ENCODE results near the gene AMOTL2. TPM values are rescaled to one million over a fixed set of nuclear protein-coding genes. Genes with fewer than 3 reads are reported as not detected.
A peak's percentile ranks its signal among the peaks of the same experiment; 100 is the strongest.

Gene AMOTL2
- total RNA-seq, 1 experiment from 2014 or later: 76.9 TPM

DNA sequence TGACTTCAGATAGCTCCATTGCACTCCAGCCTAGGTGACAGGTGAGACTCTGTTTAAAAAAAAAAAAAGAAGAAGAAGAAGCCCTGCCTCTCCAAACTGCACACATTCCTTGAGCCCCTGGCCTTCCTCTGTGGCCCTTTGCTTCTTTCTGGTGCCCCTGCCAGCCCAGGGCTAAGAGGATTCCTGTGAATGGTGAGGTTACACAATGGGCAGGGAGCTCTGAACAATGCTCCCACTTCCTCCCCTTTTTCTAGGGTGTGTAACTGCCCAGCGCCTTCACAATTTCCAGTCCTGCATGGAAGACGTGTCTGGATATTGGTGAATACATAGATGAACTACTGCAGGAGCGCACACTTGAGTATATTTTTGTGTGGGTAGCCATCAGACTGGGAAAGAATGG is 3.6 kb upstream of the AMOTL2 start (continued):
- TF ChIP-seq ATF2 (CRISPR knock-in tag; IDR thresholded peaks at IDR 0.05; ENCODE audit: borderline replicate concordance, low read depth): no peak
- TF ChIP-seq JAZF1 (CRISPR knock-in tag; IDR thresholded peaks at IDR 0.05): no peak
- TF ChIP-seq TEAD4 (CRISPR knock-in tag; IDR thresholded peaks at IDR 0.05): no peak
- no peak for TF ChIP-seq ATF6 (CRISPR knock-in tag; IDR thresholded peaks at IDR 0.05)
- TF ChIP-seq ZBTB21 (CRISPR knock-in tag; IDR thresholded peaks at IDR 0.05; ENCODE audit: borderline replicate concordance): no peak
- no peak for TF ChIP-seq NR2C2 (CRISPR knock-in tag; IDR thresholded peaks at IDR 0.05)
- no peak for TF ChIP-seq PREB (CRISPR knock-in tag; IDR thresholded peaks at IDR 0.05; ENCODE audit: borderline replicate concordance)

DNA sequence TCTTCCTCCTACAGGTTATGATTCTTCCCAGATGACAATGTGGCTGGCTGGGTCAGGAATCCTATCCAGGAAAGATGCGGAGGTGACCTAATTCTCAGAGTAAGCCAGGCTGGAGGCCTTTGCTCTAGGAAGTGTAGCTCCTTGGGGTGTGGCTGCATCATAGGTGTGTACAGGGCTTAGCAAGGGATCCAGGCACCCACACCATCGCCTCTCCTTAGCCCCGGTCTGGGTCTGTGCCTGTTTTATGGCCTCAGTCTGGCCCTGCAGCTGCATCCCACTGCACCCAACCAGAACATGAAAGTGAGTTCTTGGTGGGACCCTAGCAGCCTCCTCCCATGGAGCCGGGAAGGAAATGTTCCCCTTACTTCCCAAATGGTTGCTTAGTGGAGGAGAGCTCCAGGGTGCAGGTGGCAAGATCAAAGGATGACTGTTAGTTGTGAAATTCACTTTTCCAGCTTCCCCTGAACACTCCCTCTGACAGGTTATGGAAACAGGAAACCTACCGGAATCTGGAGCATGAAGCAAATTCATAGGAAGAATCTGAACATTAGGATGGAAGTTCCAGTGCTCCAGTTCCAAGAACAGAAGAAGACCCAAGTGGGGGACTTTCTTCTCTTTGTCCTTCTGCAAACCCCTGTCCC is 2.7 kb upstream of the AMOTL2 start:
- Mint-ChIP-seq H3K9me3 (no peaks in the 10 kb centered on the region), H3K4me1 (peaks cover 58% of the 10 kb centered on the region), H3K27ac (no peak overlapping the region), H3K27me3 (ENCODE audit: low read depth) (peaks cover 33% of the 10 kb centered on the region), H3K36me3 (peaks cover 4% of the 10 kb centered on the region), H3K4me3 (peak overlapping the region; percentile 35; the same call in 1 of the 2 replicates)
- ChIA-PET CTCF (interaction anchor here (0.9 to 10.0 kb wide), 9 partner anchors 12 to 97 kb away, joined by 3 to 175 read pairs (median 10); no protein-coding TSS in a partner anchor), POLR2A (interaction anchor here (1.0 to 5.6 kb wide), 5 partner anchors 13 to 68 kb away, joined by 3 to 113 read pairs (median 5); no protein-coding TSS in a partner anchor)
- no peak for ATAC-seq
- DNase-seq (ENCODE audit: low spot score): no peak
- TF ChIP-seq HMGA2 (CRISPR knock-in tag; IDR thresholded peaks at IDR 0.05) (no peak), FOXJ3 (CRISPR knock-in tag; IDR thresholded peaks at IDR 0.05; ENCODE audit: borderline replicate concordance) (no peak), NFE2L1 (CRISPR knock-in tag; IDR thresholded peaks at IDR 0.05) (no peak), USF1 (CRISPR knock-in tag; IDR thresholded peaks at IDR 0.05) (no peak), GRHL2 (CRISPR knock-in tag; IDR thresholded peaks at IDR 0.05; ENCODE audit: insufficient replicate concordance, severe bottlenecking) (no peak), ELF4 (CRISPR knock-in tag; IDR thresholded peaks at IDR 0.05; ENCODE audit: low read depth) (no peak), NR3C1 (CRISPR knock-in tag; conservative IDR thresholded peaks at IDR 0.05; ENCODE audit: low read depth) (no peak), ATF2 (CRISPR knock-in tag; IDR thresholded peaks at IDR 0.05; ENCODE audit: borderline replicate concordance, low read depth) (no peak), E2F1 (CRISPR knock-in tag; IDR thresholded peaks at IDR 0.05) (no peak), ZNF138 (CRISPR knock-in tag; conservative IDR thresholded peaks at IDR 0.05) (no peak), USF2 (CRISPR knock-in tag; IDR thresholded peaks at IDR 0.05) (no peak)
- TF ChIP-seq, protein P1, sequence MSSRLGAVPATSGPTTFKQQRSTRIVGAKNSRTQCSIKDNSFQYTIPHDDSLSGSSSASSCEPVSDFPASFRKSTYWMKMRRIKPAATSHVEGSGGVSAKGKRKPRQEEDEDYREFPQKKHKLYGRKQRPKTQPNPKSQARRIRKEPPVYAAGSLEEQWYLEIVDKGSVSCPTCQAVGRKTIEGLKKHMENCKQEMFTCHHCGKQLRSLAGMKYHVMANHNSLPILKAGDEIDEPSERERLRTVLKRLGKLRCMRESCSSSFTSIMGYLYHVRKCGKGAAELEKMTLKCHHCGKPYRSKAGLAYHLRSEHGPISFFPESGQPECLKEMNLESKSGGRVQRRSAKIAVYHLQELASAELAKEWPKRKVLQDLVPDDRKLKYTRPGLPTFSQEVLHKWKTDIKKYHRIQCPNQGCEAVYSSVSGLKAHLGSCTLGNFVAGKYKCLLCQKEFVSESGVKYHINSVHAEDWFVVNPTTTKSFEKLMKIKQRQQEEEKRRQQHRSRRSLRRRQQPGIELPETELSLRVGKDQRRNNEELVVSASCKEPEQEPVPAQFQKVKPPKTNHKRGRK (CRISPR knock-in tag; IDR thresholded peaks at IDR 0.05; ENCODE audit: borderline replicate concordance): no peak
- TF ChIP-seq, protein P2, sequence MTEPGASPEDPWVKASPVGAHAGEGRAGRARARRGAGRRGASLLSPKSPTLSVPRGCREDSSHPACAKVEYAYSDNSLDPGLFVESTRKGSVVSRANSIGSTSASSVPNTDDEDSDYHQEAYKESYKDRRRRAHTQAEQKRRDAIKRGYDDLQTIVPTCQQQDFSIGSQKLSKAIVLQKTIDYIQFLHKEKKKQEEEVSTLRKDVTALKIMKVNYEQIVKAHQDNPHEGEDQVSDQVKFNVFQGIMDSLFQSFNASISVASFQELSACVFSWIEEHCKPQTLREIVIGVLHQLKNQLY (CRISPR knock-in tag; IDR thresholded peaks at IDR 0.05): no peak

Data from WTC11 (cell line).